Ecto neural progenitor cell (in vitro differentiated cells): Measurements from ENCODE around the gene TM6SF1.
"Not testable (repeated sequence)": the region's sequence is repeated elsewhere in the genome, so short reads cannot be mapped to it uniquely, and the experiment has no call there.

ENCODE experiments used
- DNase-seq: peaks from one replicate; pipeline ENCODE4 v3.0.0-alpha.2; 2018; ENCODE audit warnings: low spot score

The TM6SF1 gene

DNA sequence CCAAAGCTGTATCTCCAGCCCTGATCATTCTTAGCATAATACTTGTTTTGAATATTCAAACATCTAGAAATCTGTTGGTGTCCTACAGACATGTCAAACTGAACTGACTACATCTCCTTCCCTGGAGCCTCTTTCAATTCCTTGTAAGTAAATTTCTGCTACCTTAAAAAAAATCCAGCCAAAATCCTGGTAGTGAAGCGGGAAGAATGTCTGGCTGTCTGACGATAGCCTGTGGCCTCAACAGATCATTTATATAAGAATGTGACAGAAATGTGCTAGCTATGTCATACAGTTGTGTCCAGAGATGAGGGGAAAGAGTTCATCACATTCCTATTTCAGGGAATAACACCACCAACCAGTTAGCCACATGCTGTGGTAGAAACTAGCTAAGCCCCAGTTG is 18.6 kb upstream of the TM6SF1 start:
- DNase-seq = no peak

DNA sequence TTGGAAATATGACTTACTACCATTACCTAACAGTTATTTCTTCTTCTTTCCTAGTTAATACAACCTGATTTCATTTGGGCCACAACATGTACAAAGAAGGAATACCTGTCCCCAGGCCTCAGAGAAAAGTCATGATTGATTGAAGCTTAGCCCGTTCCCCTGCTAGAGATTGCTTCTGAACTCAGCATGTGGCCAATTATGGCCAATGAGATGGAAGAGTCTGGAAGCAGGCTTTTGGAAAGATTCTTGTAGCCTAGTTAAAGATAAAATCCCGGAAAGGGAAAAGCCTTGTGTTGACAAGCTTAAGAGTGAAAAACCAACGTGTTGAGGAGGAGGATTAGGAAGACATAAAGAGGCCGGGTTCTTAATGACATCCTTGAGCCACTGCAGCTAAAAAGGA is 17.0 kb upstream of the TM6SF1 start:
- no peak for DNase-seq

DNA sequence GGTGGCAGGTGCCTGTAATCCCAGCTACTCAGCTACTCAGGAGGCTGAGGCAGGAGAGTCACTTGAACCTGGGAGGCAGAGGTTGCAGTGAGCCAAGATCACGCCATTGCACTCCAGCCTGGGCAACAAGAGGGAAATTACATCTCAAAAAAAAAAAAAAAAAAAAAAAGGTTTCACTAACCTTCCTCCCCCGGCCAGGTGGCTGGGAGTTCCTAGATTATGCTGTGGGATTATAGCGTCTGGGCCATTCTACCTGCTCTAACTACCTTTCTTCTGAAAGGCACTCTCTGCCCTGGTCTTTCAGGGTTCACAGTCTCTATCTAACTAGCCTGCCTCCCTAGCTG is 15.5 kb upstream of the TM6SF1 start:
- not testable (repeated sequence) for DNase-seq

DNA sequence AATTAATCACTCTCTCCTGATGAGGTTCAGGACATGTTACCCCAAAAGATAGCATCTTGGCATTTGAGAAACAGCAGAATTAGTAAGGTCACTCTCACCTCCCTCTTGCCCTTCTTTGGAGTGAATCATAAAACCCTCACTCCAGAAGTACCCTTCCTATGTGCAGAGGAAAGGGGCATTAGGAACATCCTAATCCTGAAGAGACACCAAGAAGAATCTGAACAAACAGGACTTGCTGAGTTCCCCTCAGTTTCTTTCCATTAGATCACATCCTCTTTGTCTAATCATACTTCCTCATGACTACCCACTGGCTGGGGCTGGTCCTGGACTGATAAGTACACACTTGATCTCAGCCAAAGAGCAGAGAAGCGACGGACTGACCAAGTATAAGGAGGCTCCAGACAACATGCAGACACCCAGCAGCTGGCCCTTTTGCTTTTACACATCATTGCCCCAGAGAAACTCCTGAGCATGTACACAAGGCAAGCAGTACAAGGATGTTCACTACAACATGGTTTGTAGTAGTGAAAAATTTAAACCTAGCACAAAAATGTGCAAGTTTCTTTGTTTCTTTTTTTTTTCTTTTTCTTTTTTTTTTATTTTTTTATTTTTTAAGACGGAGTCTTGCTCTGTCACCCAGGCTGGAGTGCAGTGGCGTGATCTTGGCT is 15.0 kb upstream of the TM6SF1 start:
- no peak for DNase-seq

DNA sequence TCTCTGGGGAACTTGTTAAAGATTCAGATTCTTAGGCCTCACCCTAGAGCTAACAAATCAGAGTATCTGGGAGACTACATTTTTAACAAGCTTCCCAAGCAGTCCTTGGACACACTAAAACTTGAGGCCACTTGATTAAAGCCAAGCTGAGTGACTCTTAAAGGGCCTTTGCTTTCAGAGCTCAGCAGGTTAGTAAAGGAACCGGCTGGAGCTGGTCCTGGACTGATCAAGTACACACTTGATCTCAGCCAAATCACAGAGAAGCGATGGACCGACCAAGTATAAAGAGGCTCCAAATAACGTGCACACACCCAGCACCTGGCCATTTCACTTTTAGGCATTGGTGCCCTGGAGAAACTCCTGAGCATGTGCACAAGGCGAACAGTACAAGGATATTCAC is 12.9 kb upstream of the TM6SF1 start:
- no peak for DNase-seq

DNA sequence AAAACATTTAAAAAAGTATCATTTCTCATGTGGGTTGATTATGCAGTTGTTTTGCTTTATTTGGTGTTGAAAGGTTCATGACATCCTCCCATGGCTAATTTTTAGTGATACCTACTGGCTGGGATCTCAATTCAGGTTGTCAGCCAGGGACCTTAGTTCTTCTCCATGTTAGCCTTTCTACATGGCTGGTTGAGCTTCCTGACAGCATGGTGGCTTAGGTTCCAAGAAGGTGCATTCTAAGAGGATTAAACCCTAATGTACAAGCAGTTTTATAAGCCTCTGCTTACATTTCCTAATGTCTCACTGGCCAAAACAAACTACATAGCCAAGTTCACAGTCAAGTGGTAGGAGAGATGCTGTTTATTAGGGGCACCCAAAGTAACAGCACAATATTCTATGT is 9.4 kb upstream of the TM6SF1 start:
- DNase-seq = no peak

DNA sequence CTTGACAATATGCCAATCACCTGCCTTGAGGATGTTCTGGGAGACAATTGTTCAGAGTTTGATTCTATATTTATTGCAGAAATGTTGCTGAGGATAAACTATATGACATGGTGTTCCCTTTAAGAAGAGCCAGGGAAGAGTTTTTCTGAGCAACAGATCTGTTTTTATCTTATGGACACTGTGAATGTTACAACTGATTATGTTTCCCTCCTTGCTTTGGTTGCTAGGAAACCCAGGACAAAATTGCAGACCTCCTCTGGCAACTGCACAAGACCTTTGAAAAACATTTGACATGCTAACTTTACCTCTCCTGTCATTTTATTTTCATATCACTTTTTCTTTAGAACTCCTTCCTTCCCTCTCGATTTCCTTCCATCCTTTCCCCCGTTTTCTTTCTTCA is 8.2 kb upstream of the TM6SF1 start:
- DNase-seq = no peak

DNA sequence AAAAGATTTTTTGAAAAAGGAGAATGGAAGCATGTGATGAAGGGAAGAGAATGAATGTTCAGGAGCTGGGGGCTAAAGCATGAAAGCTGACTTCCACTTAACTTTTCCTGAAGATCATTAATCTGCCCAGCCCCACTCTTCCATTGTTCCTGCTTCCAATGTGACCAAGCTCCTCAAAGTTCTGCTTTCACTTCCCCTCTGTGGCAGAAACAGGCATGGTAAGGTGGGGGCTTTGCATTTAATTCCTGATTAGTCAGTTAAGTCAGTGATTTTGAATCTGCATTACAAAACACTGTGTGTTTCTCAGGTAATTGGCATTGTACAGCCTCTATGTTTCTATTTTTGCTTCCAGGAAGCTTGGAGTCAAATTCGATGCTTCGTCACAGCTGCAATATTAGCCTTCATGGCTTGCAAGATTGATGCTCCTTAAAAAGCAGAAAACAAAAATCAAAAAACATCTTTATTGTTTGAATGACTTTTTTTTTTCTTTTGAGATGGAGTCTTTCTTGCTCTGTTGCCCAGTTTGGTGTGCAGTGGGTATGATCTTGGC is 7.3 kb upstream of the TM6SF1 start:
- no peak for DNase-seq

DNA sequence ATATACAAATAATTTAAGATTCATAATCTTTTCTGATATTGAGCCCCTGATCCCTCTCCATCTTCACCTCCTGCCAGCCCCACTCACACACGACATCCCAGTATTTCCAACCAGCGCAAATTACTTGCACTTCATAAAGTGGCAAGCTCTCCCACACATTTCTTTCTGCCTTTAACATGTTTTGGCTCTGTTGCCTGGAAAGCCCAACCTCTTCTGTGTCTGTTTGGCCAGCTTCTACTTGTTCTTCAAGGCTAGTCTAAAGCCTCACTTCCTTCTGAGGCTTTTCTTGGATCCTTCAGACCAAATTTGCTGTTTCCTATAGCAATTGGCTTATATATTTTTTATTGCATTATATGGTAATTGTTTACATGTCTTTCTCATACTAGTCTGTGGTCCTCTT is 5.1 kb upstream of the TM6SF1 start:
- DNase-seq = no peak

DNA sequence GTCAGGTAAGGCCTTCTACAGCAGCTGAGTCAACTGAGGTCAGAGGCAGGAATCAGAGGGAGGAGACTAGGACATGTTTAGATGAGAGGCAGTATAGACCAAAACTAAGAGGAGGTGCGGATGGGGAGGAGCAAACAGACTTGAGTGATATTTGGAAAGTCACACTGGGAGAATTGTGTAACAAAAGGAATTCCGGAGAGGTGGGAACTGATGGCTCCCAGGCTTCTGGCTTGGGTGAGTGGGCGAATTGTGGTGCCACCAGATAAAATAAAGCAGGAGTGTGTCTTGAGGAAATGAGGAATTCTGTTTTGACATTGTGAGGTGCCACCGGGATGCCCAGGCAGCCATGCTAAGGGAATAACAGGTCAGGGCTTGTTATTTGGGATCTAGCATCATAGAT is 3.3 kb upstream of the TM6SF1 start:
- no peak for DNase-seq

DNA sequence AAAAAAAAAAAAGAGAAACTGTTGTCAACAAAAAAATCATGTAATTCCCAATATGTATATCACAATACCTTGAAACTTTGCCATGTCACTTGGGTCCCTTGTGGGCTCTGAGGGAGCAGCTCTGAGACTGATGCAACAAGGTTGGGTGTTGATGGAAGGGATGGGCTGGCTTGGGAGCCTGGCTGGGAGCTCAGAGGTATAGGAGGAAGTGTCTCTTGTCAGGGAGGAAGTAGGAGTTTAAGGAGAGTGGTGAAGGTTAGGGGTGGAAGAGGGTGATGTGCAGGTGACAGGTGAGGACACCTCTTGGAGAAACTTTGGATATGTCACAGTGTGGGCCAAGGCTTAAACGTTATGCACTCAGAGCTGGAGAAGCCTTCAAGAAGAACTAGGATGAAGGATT is 2.0 kb upstream of the TM6SF1 start:
- DNase-seq = no peak

DNA sequence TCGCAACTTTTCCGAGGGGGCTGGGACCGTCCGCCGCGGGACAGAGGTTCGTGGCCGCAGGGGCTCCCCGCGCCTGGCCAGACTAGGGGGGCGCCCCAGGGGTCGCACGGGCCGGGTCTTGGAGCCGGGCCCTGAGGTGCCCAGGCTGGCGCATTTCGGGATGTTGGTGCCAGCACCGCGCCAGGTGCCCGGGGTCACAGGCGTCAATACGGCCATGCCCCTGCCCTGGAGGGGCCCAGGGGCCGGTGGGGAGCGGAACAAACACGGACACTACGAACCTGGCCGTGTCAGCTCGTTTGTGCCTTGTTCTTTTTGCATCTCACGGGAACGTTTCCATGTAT is 366 bp downstream of the TM6SF1 start:
- DNase-seq = no peak

DNA sequence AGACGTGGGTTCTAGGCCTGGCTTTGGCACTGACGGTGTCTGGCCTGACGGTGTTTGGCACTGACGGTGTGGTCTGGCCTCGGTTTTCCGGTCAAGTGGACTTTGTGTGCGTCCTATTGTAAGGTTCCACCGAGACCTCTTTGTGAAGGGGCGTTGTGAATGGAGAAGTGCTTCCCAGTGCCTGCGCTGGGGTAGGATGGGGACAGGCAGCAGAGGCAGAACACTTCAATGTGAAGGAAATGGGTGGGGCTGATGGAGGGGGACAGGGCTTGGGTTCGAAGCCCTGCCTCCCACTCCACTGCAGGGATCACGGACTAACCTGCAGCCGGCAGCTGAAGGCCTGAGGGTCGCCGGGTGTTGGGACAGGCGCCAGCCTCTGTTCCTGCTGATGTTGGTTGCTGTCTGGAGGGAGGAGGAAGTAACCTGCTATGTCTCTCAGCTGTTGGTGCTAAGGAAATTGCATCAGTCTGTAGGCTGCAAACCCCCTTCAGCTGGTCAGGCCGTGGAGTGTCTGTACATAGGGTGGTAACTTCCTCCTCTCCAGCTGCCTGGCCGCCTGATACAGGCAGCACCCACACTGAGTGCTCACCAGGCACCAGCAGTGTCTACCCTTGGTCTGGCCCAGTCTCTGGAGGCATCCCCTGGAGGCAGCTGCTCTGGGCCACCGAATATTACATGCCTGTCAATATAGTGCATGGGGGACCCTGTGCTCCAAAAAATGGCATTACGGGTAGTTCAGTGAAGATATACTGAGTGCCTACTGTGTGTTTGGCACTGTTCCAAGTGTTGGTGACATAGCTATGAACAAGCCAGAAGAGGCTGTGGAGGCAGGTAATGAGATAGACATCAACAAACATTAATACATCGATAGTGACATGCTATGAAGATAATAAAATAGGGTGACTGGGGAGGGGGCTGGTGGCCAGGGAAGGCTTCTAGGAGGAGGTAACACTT is 1.1 kb downstream of the TM6SF1 start:
- no peak for DNase-seq

DNA sequence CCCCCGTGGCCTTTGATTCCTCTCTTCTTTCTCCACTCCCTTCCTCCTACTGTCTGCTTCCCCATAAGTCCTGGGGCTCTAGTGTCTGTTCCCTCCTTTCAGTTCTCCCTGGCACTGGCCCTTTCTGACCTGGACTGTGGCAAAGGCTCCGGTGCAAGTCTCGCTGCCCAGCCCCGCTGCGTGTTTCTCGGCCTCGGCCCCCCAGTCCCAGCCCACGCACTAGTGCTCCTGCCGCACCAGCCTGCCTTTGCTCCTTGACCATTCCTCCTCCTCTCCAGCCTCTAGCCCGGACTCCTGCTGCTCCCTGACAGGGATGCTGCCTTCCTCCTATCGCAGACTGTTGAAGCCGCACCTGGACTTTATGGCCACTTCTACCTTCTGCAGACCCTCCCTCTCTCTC is 2.1 kb downstream of the TM6SF1 start:
- no peak for DNase-seq

DNA sequence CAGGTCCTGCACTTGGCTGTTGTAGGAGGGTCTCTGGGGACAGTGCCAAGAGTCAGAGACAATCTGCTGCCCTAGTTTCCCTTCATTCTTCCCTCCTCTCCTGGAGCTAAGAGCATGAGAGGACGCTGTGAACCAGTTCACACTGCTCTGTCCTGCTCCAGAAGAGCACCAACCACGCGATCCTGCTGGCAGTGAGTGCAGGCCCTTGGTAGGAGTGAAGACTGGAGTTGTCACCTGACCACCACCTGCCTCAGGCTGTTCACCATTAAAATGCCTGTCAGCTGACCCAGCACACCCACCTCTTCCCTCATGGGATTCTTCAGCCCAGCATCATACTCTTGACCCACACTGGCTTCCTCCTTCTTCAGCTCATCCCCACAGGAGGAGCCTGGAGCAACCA is 2.9 kb downstream of the TM6SF1 start:
- DNase-seq = no peak

DNA sequence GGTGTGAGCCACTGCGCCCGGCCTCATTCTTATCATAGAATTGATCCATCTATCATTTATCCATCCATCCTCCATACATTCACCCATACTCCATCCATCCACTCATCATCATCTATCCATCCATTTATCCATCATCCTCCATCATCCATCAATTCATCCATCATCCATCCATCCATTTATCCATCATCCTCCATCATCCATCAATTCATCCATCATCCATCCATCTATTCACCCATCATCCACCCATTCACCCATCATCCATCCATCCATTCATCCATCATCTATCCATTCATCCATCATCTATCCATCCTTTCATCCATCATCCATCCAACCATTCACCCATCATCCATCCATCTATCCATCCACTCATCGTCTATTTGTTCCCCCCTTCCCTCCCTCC is 3.7 kb downstream of the TM6SF1 start:
- DNase-seq = no peak

DNA sequence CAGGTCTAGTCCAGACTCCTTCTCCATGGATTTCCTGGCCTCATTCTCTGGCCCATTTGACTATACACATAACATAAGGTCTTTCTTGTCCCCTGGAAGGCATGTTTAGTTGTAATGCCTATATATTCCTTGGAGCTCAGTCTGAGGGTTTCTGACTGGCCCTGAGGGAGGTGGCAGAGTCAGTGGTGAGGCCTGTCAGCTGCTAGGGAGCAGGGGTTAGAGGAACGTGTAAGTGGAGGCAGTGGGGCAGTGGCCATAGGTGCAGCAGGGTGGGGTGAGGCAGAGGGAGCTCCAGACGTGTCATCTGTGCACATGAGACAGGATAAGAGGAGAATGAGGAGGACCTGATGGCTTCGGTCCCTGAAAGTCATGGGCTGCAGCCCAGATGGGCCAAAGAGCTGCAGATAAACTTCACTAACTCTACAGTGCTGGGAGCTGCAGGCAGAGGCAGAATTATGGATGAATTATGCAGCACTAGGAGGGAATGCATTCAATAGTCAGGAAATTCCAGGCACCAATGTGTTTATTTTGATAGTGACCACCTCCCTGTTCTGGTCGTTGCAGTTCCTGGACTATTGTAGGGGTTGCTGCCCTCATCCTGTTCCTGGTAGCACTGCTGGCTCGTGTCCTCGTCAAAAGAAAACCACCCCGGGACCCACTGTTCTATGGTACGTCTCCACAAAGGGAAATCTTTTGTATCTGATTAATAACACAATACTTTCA is 4.9 kb downstream of the TM6SF1 start:
- DNase-seq = no peak

DNA sequence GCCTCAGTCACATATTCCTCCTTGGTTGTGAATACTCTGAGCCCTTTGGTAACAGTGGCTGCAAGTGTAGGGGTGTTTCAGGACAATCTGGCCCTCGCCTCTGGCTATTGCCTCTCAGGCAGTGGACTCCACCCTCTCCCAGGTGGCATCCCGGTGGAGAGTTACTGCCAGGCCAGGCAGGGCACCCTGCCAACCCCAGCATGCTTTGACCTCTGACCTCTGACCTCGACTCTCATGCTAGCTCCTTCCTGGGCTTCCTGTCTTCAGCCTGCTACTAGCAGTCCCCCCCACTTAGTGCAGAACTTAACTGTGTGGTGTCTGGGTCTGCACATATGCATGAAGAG is 5.5 kb downstream of the TM6SF1 start:
- no peak for DNase-seq

DNA sequence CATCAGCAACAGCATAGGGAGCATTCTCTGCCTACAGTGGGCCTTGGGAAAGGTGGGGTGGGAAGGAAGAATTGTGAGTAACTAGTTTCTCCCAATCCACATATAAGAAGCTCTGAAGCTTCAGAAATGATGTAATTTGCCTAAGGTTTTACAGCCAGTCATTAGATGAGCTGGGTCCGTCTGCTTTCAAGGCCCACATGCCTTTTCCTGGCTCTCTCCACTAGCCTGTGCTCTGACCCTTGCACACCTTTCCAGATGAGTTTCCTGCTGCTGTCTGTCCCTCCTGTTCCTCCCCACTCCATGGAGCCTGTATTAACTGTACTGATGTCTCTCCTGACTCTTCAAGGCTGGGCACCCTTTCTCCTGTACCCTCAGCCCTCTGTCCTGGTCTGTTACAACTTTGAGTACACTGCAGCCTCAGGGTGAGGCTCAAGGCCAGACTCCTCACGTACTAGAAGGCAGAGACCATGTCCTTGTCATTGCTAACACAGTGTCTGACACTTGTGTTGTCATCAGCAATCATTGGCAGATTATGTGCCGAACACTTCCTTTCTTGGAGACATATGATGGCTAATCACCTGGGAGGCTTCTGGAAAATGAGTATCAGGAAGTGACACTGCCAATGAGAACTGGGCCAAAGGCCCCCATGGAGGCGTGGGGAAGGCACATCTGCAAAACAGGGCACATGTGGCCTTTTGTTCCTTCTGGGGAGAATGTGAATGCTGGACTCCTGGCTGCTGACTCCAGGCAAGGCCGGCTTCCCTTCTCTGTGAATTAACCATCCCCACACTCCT is 6.6 kb downstream of the TM6SF1 start:
- DNase-seq = no peak

DNA sequence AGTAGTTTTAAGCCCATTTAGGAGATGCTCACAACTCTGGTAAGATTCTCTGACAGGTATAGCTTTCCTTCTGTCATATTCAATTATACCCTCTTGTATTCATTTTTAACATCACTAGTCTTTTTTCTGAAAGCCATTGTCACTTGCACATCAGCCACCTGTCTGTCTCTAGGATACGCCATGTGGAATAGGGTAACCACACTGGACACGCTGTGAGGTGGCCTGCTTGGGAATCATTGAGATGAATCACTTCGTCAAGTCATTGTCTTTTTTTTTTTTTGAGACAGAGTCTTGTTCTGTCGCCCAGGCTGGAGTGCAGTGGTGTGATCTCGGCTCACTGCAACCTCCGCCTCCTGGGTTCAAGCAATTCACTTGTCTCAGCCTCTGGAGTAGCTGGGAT is 7.4 kb downstream of the TM6SF1 start:
- DNase-seq = no peak

DNA sequence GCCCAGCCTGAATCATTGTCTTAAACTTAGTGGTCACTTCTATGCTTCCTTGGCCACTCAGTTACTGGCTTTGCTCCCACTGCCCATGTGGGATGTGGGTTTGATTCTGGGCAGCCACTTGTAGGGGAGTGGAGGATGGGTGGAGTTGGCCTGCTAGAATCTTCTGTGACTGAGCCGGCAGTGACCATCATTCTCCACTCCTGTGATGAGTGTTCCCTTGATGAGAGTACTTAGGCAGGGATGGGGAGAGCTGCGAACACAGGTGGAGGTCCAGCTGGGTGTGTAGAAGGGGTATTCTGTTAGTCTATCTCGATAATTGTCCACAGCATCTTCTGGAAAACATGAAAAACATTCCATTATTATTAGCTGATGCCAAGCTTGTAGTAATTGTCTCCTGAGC is 8.0 kb downstream of the TM6SF1 start:
- DNase-seq = no peak
